Measurements from ENCODE around the gene FYB1. TPM values are rescaled to one million over a fixed set of nuclear protein-coding genes. Genes with fewer than 3 reads are reported as not detected.
"Not testable (repeated sequence)": the region's sequence is repeated elsewhere in the genome, so short reads cannot be mapped to it uniquely, and the experiment has no call there.

FYB1 gene
- total RNA-seq, 1 donor from 2014 or later, result 74.1 TPM

GRCh38 chr5:39226558-39226957 lies 7.2 kb upstream of the FYB1 start:
- H3K27ac ChIP-seq, result no peak overlapping the region
- no peaks in the 10 kb centered on the region for H3K27me3 ChIP-seq
- no peaks in the 10 kb centered on the region for H3K4me1 ChIP-seq
- H3K9me3 ChIP-seq, result no peaks in the 10 kb centered on the region
- DNase-seq (ENCODE audit: low spot score in 2 of 2), result no peak
- intact Hi-C loops (cut with DNase I), result no loop called here
- no peak for TF ChIP-seq CTCF (IDR thresholded peaks at IDR 0.05)
- H3K36me3 ChIP-seq, result no peaks in the 10 kb centered on the region
- H3K4me3 ChIP-seq, result no peak overlapping the region

- Histone ChIP-seq H3K27me3 (no peaks in the 10 kb centered on the region), H3K9me3 (no peaks in the 10 kb centered on the region), H3K4me3 (no peak overlapping the region), H3K27ac (no peak overlapping the region), H3K36me3 (no peaks in the 10 kb centered on the region), H3K4me1 (no peaks in the 10 kb centered on the region)
- no peak for DNase-seq (ENCODE audit: low spot score in 2 of 2)
- TF ChIP-seq CTCF (IDR thresholded peaks at IDR 0.05), result no peak
- intact Hi-C loops (cut with DNase I), result no loop called here
Observed at GRCh38 chr5:39226100-39226451, 6.7 kb upstream of the FYB1 start.

- Histone ChIP-seq H3K27me3 (no peaks in the 10 kb centered on the region), H3K4me1 (no peaks in the 10 kb centered on the region), H3K4me3 (no peak overlapping the region), H3K36me3 (no peaks in the 10 kb centered on the region), H3K27ac (no peak overlapping the region), H3K9me3 (no peaks in the 10 kb centered on the region)
- DNase-seq (ENCODE audit: low spot score in 2 of 2), result no peak
- no peak for TF ChIP-seq CTCF (IDR thresholded peaks at IDR 0.05)
- intact Hi-C loops (cut with DNase I), result no loop called here
Observed at GRCh38 chr5:39225405-39226099, 6.2 kb upstream of the FYB1 start.

- Histone ChIP-seq H3K4me3 (no peak overlapping the region), H3K9me3 (no peaks in the 10 kb centered on the region), H3K4me1 (no peaks in the 10 kb centered on the region), H3K27me3 (no peaks in the 10 kb centered on the region), H3K27ac (no peak overlapping the region), H3K36me3 (no peaks in the 10 kb centered on the region)
- intact Hi-C loops (cut with DNase I), result no loop called here
- DNase-seq (ENCODE audit: low spot score in 2 of 2), result no peak
- TF ChIP-seq CTCF (IDR thresholded peaks at IDR 0.05), result no peak
Observed at GRCh38 chr5:39224196-39224761, 4.9 kb upstream of the FYB1 start.

GRCh38 chr5:39223565-39224156 lies 4.3 kb upstream of the FYB1 start:
- DNase-seq (ENCODE audit: low spot score in 2 of 2), result no peak
- H3K27ac ChIP-seq, result no peak overlapping the region
- intact Hi-C loops (cut with DNase I), result no loop called here

GRCh38 chr5:39221671-39222070 lies 2.3 kb upstream of the FYB1 start:
- H3K27ac ChIP-seq; H3K4me1 ChIP-seq; H3K4me3 ChIP-seq; intact Hi-C loops (cut with DNase I); DNase-seq (ENCODE audit: low spot score in 2 of 2); H3K27me3 ChIP-seq; H3K9me3 ChIP-seq; H3K36me3 ChIP-seq: not testable (repeated sequence)

More at GRCh38 chr5:39223565-39224156, 4.3 kb upstream of the FYB1 start:
- no peak overlapping the region for H3K4me3 ChIP-seq
- H3K9me3 ChIP-seq, result no peaks in the 10 kb centered on the region
- no peaks in the 10 kb centered on the region for H3K27me3 ChIP-seq
- H3K4me1 ChIP-seq, result no peaks in the 10 kb centered on the region
- TF ChIP-seq CTCF (IDR thresholded peaks at IDR 0.05), result no peak
- no peaks in the 10 kb centered on the region for H3K36me3 ChIP-seq
